K562 (cell line): Measurements from ENCODE around the gene TIGAR. TPM values are rescaled to one million over a fixed set of nuclear protein-coding genes. Genes with fewer than 3 reads are reported as not detected.
A peak's percentile ranks its signal among the peaks of the same experiment; 100 is the strongest.

Source experiments
- ATF1 ChIP-seq, 2 experiments: fragments of 450-650 bp in 1 of 2; IDR thresholded peaks; 2 replicates each; pipeline ENCODE4 v1.6.1; 2016; ENCODE audit warnings: missing compliant biosample characterization in 1 of 2, missing genetic modification characterization in 1 of 2
- CBX1 ChIP-seq: sonication (generic); IDR thresholded peaks from 2 replicates; pipeline ENCODE4 v1.6.1; 2016; ENCODE audit warnings: antibody characterized with exemption, low read depth, mild to moderate bottlenecking
- CHCHD3 ChIP-seq: fragments of 250-450 bp; sonication (Bioruptor Pico); IDR thresholded peaks from 2 replicates; pipeline ENCODE4 v2.1.2; 2022; ENCODE audit warnings: mild to moderate bottlenecking
- CUX1 ChIP-seq: fragments of 200-800 bp; sonication (Bioruptor generic); IDR thresholded peaks from 2 replicates; pipeline ENCODE4 v1.6.1; 2016; ENCODE audit warnings: missing genetic modification characterization, missing compliant biosample characterization
- HOXB6 ChIP-seq: fragments of 250-450 bp; sonication (Bioruptor Pico); IDR thresholded peaks from 2 replicates; pipeline ENCODE4 v1.5.1; 2022; ENCODE audit warnings: mild to moderate bottlenecking, borderline replicate concordance
- IRF9 ChIP-seq: fragments of 450-650 bp; IDR thresholded peaks from 2 replicates; pipeline ENCODE4 v1.6.1; 2016; ENCODE audit warnings: missing biosample characterization, missing genetic modification characterization
- KDM4B ChIP-seq, 2 experiments: fragments of 450-650 bp in 1 of 2; sonication (generic) in 1 of 2; IDR thresholded peaks; 2 replicates each; pipeline ENCODE4 v1.6.1; 2016 to 2017; ENCODE audit warnings: borderline replicate concordance in 2 of 2, antibody characterized with exemption in 1 of 2, low read depth in 1 of 2, mild to moderate bottlenecking in 1 of 2
- LARP7 ChIP-seq: fragments of 450-650 bp; IDR thresholded peaks from 2 replicates; pipeline ENCODE4 v1.6.1; 2016
- MBD2 ChIP-seq: sonication (generic); IDR thresholded peaks from 2 replicates; pipeline ENCODE4 v1.6.1; 2016; ENCODE audit warnings: low read depth, borderline replicate concordance
- NRF1 ChIP-seq, 2 experiments: fragments of 450-650 bp; IDR thresholded peaks in 1 of 2; conservative IDR thresholded peaks in 1 of 2; 2 replicates each; pipeline ENCODE4 v1.6.1; 2014; ENCODE audit warnings: mild to moderate bottlenecking in 2 of 2
- PCBP1 ChIP-seq: fragments of 200-400 bp; formaldehyde crosslinking; IDR thresholded peaks from 2 replicates; pipeline ENCODE4 v1.6.1; 2018; ENCODE audit warnings: mild to moderate bottlenecking, low read depth, low read length; ENCODE audit not compliant: poor library complexity, severe bottlenecking
- RFX1 ChIP-seq: fragments of 450-650 bp; IDR thresholded peaks from 2 replicates; pipeline ENCODE4 v1.6.1; 2016; ENCODE audit warnings: mild to moderate bottlenecking, moderate library complexity
- TAF7 ChIP-seq: fragments of 450-650 bp; IDR thresholded peaks from 2 replicates; pipeline ENCODE4 v1.6.1; 2016; ENCODE audit warnings: missing genetic modification characterization, missing compliant biosample characterization
- TCF3 ChIP-seq: sonication (generic); formaldehyde crosslinking; IDR thresholded peaks from 2 replicates; pipeline ENCODE4 v1.4.0; 2020; ENCODE audit warnings: mild to moderate bottlenecking, missing genetic modification reagents
- TFAM ChIP-seq: fragments of 250-450 bp; sonication (Bioruptor Pico); conservative IDR thresholded peaks from 2 replicates; pipeline ENCODE4 v1.5.0; 2021; ENCODE audit warnings: mild to moderate bottlenecking, moderate library complexity
- ZNF274 ChIP-seq: IDR thresholded peaks from 2 replicates; pipeline ENCODE4 v1.6.1; 2011; ENCODE audit warnings: low read depth, mild to moderate bottlenecking, low read length, moderate library complexity, borderline replicate concordance
- ZNF3 ChIP-seq: fragments of 250-450 bp; sonication (Bioruptor Pico); IDR thresholded peaks from 2 replicates; pipeline ENCODE4 v1.5.0; 2021; ENCODE audit warnings: mild to moderate bottlenecking, moderate library complexity
- ZNF57 ChIP-seq: fragments of 450-650 bp; formaldehyde crosslinking; IDR thresholded peaks from 2 replicates; pipeline ENCODE4 v1.4.0; 2020; ENCODE audit warnings: mild to moderate bottlenecking, moderate library complexity
- polyA plus RNA-seq, 8 experiments: library from polyadenylated mRNA; depleted of rRNA in 4 of 8; stranded (reverse) in 5 of 8; unstranded in 3 of 8; fragments of >200 nt; fragmentation: Nextera tagmentation in 2 of 8; fragmentation: Illumina TruSeq in 1 of 8; extraction: Ambion mirVana in 2 of 8; extraction: Trizol in 1 of 8; gene quantifications; 2 replicates each; pipeline versions ENCODE4 v1.2.1 to v1.2.3, GENCODE V29; 2011 to 2014; ENCODE audit warnings: inconsistent platforms in 1 of 8, missing spikeins in 1 of 8
- total RNA-seq, 7 experiments: library from RNA; depleted of rRNA in 6 of 7; stranded (reverse); fragments of >200 nt in 6 of 7; fragmentation: Illumina TruSeq in 2 of 7; extraction: Trizol in 2 of 7; gene quantifications; 2 replicates each; pipeline versions ENCODE4 v1.2.1 to v1.2.3, GENCODE V29; 2011 to 2021; ENCODE audit warnings: low replicate concordance in 1 of 7
- TF ChIP-seq, protein P1 (sequence below), 2 experiments: fragments of 450-650 bp in 1 of 2; sonication (generic) in 1 of 2; formaldehyde crosslinking; conservative IDR thresholded peaks; 2 replicates each; pipeline versions ENCODE4 v1.4.0 to v1.8.1; 2020 to 2022; ENCODE audit warnings: mild to moderate bottlenecking in 1 of 2, missing genetic modification reagents in 1 of 2
- TF ChIP-seq, protein P2 (sequence below): fragments of 250-450 bp; sonication (Bioruptor Pico); IDR thresholded peaks from 2 replicates; pipeline ENCODE4 v1.4.0; 2020; ENCODE audit warnings: mild to moderate bottlenecking, moderate library complexity, borderline replicate concordance

Gene TIGAR
- total and polyA plus RNA-seq, 9 of the 15 experiments (the other 6 are each of a cell fraction or from before 2014, with no cell fraction given), result 0.11 to 1.0 (median 0.53) TPM; not detected in 2

GRCh38 chr12:4388662-4389061, 67.6 kb downstream of the TIGAR start (continued):
- TF ChIP-seq CBX1 (no peak), RFX1 (no peak), LARP7 (no peak), PCBP1 (no peak), CUX1 (CRISPR knock-in tag) (no peak), ZNF274 (no peak), TFAM (no peak), MBD2 (no peak), TAF7 (no peak), KDM4B (IDR thresholded peaks at IDR 0.05; ENCODE audit: borderline replicate concordance in 2 of 2, low read depth in 1 of 2) (no peak), ZNF3 (CRISPR knock-in tag) (no peak), ATF1 (CRISPR knock-in tag; IDR thresholded peaks at IDR 0.05) (no peak), ATF1 (tag; IDR thresholded peaks at IDR 0.05) (0 out of 2 replicates have a peak, but pooled peaks have one; percentile 18), HOXB6 (CRISPR knock-in tag) (no peak), TCF3 (peak; percentile 85), NRF1 (conservative IDR thresholded peaks at IDR 0.05 in 1 of 2, IDR thresholded peaks at IDR 0.05 in 1 of 2) (no peak), CHCHD3 (CRISPR knock-in tag) (no peak), IRF9 (no peak), ZNF57 (CRISPR knock-in tag) (no peak)
- TF ChIP-seq, protein P1, sequence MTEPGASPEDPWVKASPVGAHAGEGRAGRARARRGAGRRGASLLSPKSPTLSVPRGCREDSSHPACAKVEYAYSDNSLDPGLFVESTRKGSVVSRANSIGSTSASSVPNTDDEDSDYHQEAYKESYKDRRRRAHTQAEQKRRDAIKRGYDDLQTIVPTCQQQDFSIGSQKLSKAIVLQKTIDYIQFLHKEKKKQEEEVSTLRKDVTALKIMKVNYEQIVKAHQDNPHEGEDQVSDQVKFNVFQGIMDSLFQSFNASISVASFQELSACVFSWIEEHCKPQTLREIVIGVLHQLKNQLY (CRISPR knock-in tag; conservative IDR thresholded peaks at IDR 0.05), result no peak
- TF ChIP-seq, protein P2, sequence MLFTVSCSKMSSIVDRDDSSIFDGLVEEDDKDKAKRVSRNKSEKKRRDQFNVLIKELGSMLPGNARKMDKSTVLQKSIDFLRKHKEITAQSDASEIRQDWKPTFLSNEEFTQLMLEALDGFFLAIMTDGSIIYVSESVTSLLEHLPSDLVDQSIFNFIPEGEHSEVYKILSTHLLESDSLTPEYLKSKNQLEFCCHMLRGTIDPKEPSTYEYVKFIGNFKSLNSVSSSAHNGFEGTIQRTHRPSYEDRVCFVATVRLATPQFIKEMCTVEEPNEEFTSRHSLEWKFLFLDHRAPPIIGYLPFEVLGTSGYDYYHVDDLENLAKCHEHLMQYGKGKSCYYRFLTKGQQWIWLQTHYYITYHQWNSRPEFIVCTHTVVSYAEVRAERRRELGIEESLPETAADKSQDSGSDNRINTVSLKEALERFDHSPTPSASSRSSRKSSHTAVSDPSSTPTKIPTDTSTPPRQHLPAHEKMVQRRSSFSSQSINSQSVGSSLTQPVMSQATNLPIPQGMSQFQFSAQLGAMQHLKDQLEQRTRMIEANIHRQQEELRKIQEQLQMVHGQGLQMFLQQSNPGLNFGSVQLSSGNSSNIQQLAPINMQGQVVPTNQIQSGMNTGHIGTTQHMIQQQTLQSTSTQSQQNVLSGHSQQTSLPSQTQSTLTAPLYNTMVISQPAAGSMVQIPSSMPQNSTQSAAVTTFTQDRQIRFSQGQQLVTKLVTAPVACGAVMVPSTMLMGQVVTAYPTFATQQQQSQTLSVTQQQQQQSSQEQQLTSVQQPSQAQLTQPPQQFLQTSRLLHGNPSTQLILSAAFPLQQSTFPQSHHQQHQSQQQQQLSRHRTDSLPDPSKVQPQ, result no peak
